SK-N-SH (cell line): ENCODE data around the gene RASA3. TPM values are rescaled to one million over a fixed set of nuclear protein-coding genes. Genes with fewer than 3 reads are reported as not detected.

Experiments used
- CTCF ChIA-PET: fragments of 300-600, 350-600 bp; formaldehyde crosslinking; extraction: SDS; loops from one replicate; lab custom pipeline; 2021; lab: Yijun Ruan, JAX
- POLR2A ChIA-PET: fragments of 350-600 bp; sonication (Branson Sonifier 250); formaldehyde crosslinking; extraction: SDS; loops from one replicate; lab custom pipeline; 2020; ENCODE audit warnings: antibody characterized with exemption, inconsistent platforms; lab: Yijun Ruan, JAX
- DNase-seq: peaks from one replicate; pipeline ENCODE4 v3.0.0; 2012
- H2AFZ ChIP-seq: fragments of 200-600 bp; sonication (generic); 2 replicates; pipeline ENCODE4 v1.8.1; 2016; ENCODE audit warnings: antibody characterized with exemption, mild to moderate bottlenecking, low read depth
- H3F3A ChIP-seq: fragments of 200-600 bp; sonication (generic); replicated peaks from 2 replicates; pipeline ENCODE3; 2016; ENCODE audit warnings: antibody characterized with exemption, mild to moderate bottlenecking; ENCODE audit not compliant: insufficient read depth
- H3K27ac ChIP-seq, 2 experiments: fragments of 200-500 bp in 1 of 2; fragments of 200-600 bp in 1 of 2; sonication (Bioruptor generic) in 1 of 2; sonication (generic), shearing (Covaris generic) in 1 of 2; 2 replicates each; pipeline versions ENCODE4 v1.5.1 to v1.6.1; 2014 to 2016; ENCODE audit warnings: low read depth in 2 of 2, inconsistent platforms in 1 of 2, low read length in 1 of 2, mild to moderate bottlenecking in 1 of 2, mixed read lengths in 1 of 2
- H3K27me3 ChIP-seq: fragments of 200-600 bp; sonication (generic), shearing (Covaris generic); 2 replicates; pipeline ENCODE4 v1.6.1; 2016; ENCODE audit warnings: mixed run types; ENCODE audit not compliant: insufficient read depth
- H3K36me3 ChIP-seq, 2 experiments: fragments of 200-500 bp in 1 of 2; fragments of 200-600 bp in 1 of 2; sonication (Bioruptor generic) in 1 of 2; sonication (generic) in 1 of 2; replicated peaks in 1 of 2; 2 replicates each; pipeline versions ENCODE3 to v1.5.1; 2014 to 2016; ENCODE audit warnings: low read length in 1 of 2, mild to moderate bottlenecking in 1 of 2; ENCODE audit not compliant: insufficient read depth in 2 of 2, control insufficient read depth in 1 of 2
- H3K4me1 ChIP-seq, 2 experiments: fragments of 200-500 bp in 1 of 2; fragments of 200-600 bp in 1 of 2; sonication (Bioruptor generic) in 1 of 2; sonication (generic), shearing (Covaris generic) in 1 of 2; 2 replicates each; pipeline versions ENCODE4 v1.5.1 to v1.6.1; 2014 to 2016; ENCODE audit warnings: low read depth in 1 of 2, low read length in 1 of 2, mixed run types in 1 of 2; ENCODE audit not compliant: insufficient read depth in 2 of 2, control insufficient read depth in 1 of 2
- H3K4me2 ChIP-seq: fragments of 200-600 bp; sonication (generic), shearing (Covaris generic); 2 replicates; pipeline ENCODE4 v1.6.1; 2017; ENCODE audit warnings: mixed run types
- H3K4me3 ChIP-seq, 2 experiments: fragments of 200-500 bp in 1 of 2; fragments of 200-600 bp in 1 of 2; sonication (Bioruptor generic) in 1 of 2; sonication (generic), shearing (Covaris generic) in 1 of 2; 2 replicates each; pipeline versions ENCODE4 v1.5.1 to v1.8.1; 2014 to 2016; ENCODE audit warnings: low read depth in 2 of 2, inconsistent platforms in 1 of 2, low read length in 1 of 2, mild to moderate bottlenecking in 1 of 2, mixed read lengths in 1 of 2, moderate library complexity in 1 of 2
- H3K79me2 ChIP-seq: fragments of 200-600 bp; sonication (generic); 2 replicates; pipeline ENCODE4 v1.8.1; 2017; ENCODE audit warnings: mild to moderate bottlenecking; ENCODE audit not compliant: insufficient read depth
- H3K9ac ChIP-seq: fragments of 200-600 bp; sonication (generic); 2 replicates; pipeline ENCODE4 v1.6.1; 2017; ENCODE audit warnings: mixed run types
- H3K9me2 ChIP-seq: fragments of 200-600 bp; sonication (generic); 2 replicates; pipeline ENCODE4 v1.6.1; 2017; ENCODE audit warnings: mixed run types
- H3K9me3 ChIP-seq: fragments of 200-600 bp; sonication (generic); 2 replicates; pipeline ENCODE4 v1.6.1; 2017; ENCODE audit warnings: mixed run types, mild to moderate bottlenecking, moderate library complexity
- H4K20me1 ChIP-seq: fragments of 200-600 bp; sonication (generic); 2 replicates; pipeline ENCODE4 v1.6.1; 2017; ENCODE audit warnings: mild to moderate bottlenecking, mixed run types; ENCODE audit not compliant: insufficient read depth
- ELF1 ChIP-seq: IDR thresholded peaks from 2 replicates; pipeline ENCODE4 v1.4.0; 2012
- EP300 ChIP-seq, 2 experiments: IDR thresholded peaks; 2 replicates each; pipeline versions ENCODE4 v1.4.0 to v1.6.1; 2012; ENCODE audit warnings: borderline replicate concordance in 1 of 2, low read depth in 1 of 2, low read length in 1 of 2
- EZH2phosphoT487 ChIP-seq: fragments of 200-600 bp; sonication (generic); IDR thresholded peaks from 2 replicates; pipeline ENCODE4 v1.6.1; 2017; ENCODE audit warnings: low read depth, mixed run types, mild to moderate bottlenecking, antibody characterized with exemption, moderate library complexity, borderline replicate concordance
- FOSL2 ChIP-seq: IDR thresholded peaks from 2 replicates; pipeline ENCODE4 v1.4.0; 2012; ENCODE audit warnings: low read depth, mild to moderate bottlenecking, moderate library complexity, borderline replicate concordance
- GATA2 ChIP-seq: sonication (generic); formaldehyde crosslinking; IDR thresholded peaks from 2 replicates; pipeline ENCODE4 v1.5.0; 2020; ENCODE audit warnings: mild to moderate bottlenecking, missing genetic modification reagents
- MXI1 ChIP-seq: IDR thresholded peaks from 2 replicates; pipeline ENCODE4 v1.6.1; 2012; ENCODE audit warnings: mild to moderate bottlenecking, low read depth, low read length, improper control_type of control experiment
- NRF1 ChIP-seq: IDR thresholded peaks from 2 replicates; pipeline ENCODE4 v1.6.1; 2012; ENCODE audit warnings: low read depth, mild to moderate bottlenecking, low read length
- RCOR1 ChIP-seq: fragments of 150-350 bp; IDR thresholded peaks from 2 replicates; pipeline ENCODE4 v1.6.1; 2017; ENCODE audit warnings: antibody characterized with exemption, low read length
- SIN3A ChIP-seq: IDR thresholded peaks from 2 replicates; pipeline ENCODE4 v1.6.1; 2012; ENCODE audit warnings: low read depth, mild to moderate bottlenecking, low read length, moderate library complexity, borderline replicate concordance
- TAF1 ChIP-seq: IDR thresholded peaks from 2 replicates; pipeline ENCODE4 v1.6.1; 2012; ENCODE audit warnings: low read depth, mild to moderate bottlenecking, low read length, moderate library complexity, borderline replicate concordance
- WGBS: methylation state at CpG from one replicate; pipeline ENCODE4 v1.1.6; 2017; ENCODE audit warnings: low lambda C conversion rate; 5-methylcytosine and 5-hydroxymethylcytosine counted together
- polyA plus RNA-seq, 3 experiments: library from polyadenylated mRNA; depleted of rRNA; stranded (reverse); fragments of >200 nt; gene quantifications; 2 replicates each; pipeline ENCODE4 v1.2.3, GENCODE V29; 2012
- TF ChIP-seq, protein P1 (sequence below): IDR thresholded peaks from 2 replicates; pipeline ENCODE4; 2012
- TF ChIP-seq, protein P2 (sequence below): fragments of 150-350 bp; IDR thresholded peaks from 2 replicates; pipeline ENCODE4 v1.6.1; 2016; ENCODE audit warnings: mild to moderate bottlenecking, low read depth, low read length
- TF ChIP-seq, protein P3 (sequence below): fragments of 200-600 bp; sonication (generic); IDR thresholded peaks from 2 replicates; pipeline ENCODE4 v1.6.1; 2017; ENCODE audit warnings: antibody characterized with exemption, mild to moderate bottlenecking, moderate library complexity

RASA3 gene
- polyA plus RNA-seq, 1 of the 3 experiments (the other 2 are of a cell fraction), result 25.1 TPM

DNA sequence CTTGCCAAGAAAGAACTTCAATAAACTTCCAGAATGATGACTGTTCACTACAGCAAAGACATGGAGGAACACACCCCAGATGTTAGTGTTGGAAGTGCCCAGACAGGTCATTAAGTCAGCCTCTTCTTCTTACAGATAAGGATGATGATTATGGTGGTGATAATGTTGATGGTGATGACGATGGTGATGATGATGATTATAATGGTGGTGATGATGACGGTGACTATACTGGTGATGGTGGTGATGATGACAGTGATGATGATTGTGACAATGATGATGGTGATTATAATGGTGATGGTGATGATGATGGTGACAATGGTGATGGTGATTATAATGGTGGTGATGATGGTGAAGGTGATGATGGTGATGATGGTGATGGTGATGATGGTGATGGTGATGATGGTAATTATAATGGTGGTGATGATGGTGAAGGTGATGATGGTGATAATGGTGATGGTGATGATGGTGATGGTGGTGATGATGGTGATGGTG, 167.0 kb downstream of the RASA3 start:
- no peak for DNase-seq
- H2AFZ ChIP-seq, result no peak overlapping the region
- TF ChIP-seq ELF1 (no peak), EP300 (IDR thresholded peaks at IDR 0.05; ENCODE audit: borderline replicate concordance in 1 of 2, low read depth in 1 of 2, low read length in 1 of 2) (no peak), EZH2phosphoT487 (no peak), TAF1 (no peak), FOSL2 (no peak), NRF1 (no peak), GATA2 (no peak), RCOR1 (no peak), MXI1 (no peak), SIN3A (no peak)
- TF ChIP-seq, protein P1, sequence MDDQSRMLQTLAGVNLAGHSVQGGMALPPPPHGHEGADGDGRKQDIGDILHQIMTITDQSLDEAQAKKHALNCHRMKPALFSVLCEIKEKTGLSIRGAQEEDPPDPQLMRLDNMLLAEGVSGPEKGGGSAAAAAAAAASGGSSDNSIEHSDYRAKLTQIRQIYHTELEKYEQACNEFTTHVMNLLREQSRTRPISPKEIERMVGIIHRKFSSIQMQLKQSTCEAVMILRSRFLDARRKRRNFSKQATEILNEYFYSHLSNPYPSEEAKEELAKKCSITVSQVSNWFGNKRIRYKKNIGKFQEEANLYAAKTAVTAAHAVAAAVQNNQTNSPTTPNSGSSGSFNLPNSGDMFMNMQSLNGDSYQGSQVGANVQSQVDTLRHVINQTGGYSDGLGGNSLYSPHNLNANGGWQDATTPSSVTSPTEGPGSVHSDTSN, result no peak
- TF ChIP-seq, protein P2, sequence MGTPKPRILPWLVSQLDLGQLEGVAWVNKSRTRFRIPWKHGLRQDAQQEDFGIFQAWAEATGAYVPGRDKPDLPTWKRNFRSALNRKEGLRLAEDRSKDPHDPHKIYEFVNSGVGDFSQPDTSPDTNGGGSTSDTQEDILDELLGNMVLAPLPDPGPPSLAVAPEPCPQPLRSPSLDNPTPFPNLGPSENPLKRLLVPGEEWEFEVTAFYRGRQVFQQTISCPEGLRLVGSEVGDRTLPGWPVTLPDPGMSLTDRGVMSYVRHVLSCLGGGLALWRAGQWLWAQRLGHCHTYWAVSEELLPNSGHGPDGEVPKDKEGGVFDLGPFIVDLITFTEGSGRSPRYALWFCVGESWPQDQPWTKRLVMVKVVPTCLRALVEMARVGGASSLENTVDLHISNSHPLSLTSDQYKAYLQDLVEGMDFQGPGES, result no peak
- TF ChIP-seq, protein P3, sequence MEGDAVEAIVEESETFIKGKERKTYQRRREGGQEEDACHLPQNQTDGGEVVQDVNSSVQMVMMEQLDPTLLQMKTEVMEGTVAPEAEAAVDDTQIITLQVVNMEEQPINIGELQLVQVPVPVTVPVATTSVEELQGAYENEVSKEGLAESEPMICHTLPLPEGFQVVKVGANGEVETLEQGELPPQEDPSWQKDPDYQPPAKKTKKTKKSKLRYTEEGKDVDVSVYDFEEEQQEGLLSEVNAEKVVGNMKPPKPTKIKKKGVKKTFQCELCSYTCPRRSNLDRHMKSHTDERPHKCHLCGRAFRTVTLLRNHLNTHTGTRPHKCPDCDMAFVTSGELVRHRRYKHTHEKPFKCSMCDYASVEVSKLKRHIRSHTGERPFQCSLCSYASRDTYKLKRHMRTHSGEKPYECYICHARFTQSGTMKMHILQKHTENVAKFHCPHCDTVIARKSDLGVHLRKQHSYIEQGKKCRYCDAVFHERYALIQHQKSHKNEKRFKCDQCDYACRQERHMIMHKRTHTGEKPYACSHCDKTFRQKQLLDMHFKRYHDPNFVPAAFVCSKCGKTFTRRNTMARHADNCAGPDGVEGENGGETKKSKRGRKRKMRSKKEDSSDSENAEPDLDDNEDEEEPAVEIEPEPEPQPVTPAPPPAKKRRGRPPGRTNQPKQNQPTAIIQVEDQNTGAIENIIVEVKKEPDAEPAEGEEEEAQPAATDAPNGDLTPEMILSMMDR, result no peak
- no peaks in the 10 kb centered on the region for H3K79me2 ChIP-seq
- H3K9me2 ChIP-seq, result no peaks in the 10 kb centered on the region
- ChIA-PET POLR2A (no interaction called here), CTCF (no interaction called here)
- H3K4me2 ChIP-seq, result no peak overlapping the region
- H3K4me3 ChIP-seq, result no peak overlapping the region
- H3K4me1 ChIP-seq, result no peaks in the 10 kb centered on the region
- no peaks in the 10 kb centered on the region for H4K20me1 ChIP-seq
- H3K27me3 ChIP-seq, result no peaks in the 10 kb centered on the region
- no peak overlapping the region for H3K9ac ChIP-seq
- H3K27ac ChIP-seq, result no peak overlapping the region
- peaks cover 0 to 17% of the 10 kb centered on the region in 2 experiments for H3K36me3 ChIP-seq
- peaks cover 5% of the 10 kb centered on the region; the same call in 1 of the 2 replicates for H3K9me3 ChIP-seq
- 94% methylated on average over 2 of the region's 2 CpGs for WGBS
- no peaks in the 10 kb centered on the region for H3F3A ChIP-seq
